ENCODE measurements around the gene CHST12. TPM values are rescaled to one million over a fixed set of nuclear protein-coding genes. Genes with fewer than 3 reads are reported as not detected.

Gene CHST12
- total RNA-seq, 3 donors from 2014 or later = 6.2 to 15.0 (median 7.2) TPM

GRCh38 chr7:2471396-2471795 is 68.0 kb downstream of the CHST12 start:
- Histone ChIP-seq H3K9me3 (no peaks in the 10 kb centered on the region), H3K4me3 (no peak overlapping the region), H3K27me3 (no peaks in the 10 kb centered on the region), H3K4me1 (no peaks in the 10 kb centered on the region), H3K36me3 (no peaks in the 10 kb centered on the region), H3K27ac (no peak overlapping the region)
- no peak for DNase-seq (ENCODE audit: low spot score in 2 of 2)
- intact Hi-C loops (cut with DNase I; ENCODE audit: low total_unique reads) = loop anchor here (10.0 kb wide), 1 partner anchor 213 kb away; the partner anchor contains the start of gene AMZ1
- no peak for TF ChIP-seq POLR2A (IDR thresholded peaks at IDR 0.05)

DNA sequence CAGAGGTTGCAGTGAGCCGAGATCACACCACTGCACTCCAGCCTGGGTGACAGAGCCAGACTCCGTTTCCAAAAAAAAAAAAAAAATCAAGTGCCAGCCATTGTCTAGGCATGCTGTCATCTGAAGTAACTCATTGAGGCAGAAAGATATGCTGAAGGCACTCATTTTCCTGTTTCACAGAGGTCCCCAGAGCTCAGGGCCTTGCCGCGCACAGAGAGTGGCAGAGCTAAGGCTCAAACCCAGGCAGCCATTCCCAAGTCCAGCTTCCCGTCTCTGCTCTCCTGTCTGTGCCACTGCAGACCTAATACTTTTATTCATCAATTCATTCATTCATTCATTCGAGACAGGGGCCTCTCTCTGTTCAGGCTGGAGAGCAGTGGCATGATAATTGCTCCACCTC is 69.3 kb downstream of the CHST12 start:
- Histone ChIP-seq H3K9me3 (no peaks in the 10 kb centered on the region), H3K4me3 (no peak overlapping the region), H3K27me3 (no peaks in the 10 kb centered on the region), H3K4me1 (peaks cover 3 to 4% of the 10 kb centered on the region in 2 donors), H3K36me3 (no peaks in the 10 kb centered on the region), H3K27ac (no peak overlapping the region)
- no peak for DNase-seq (ENCODE audit: low spot score in 2 of 2)
- intact Hi-C loops (cut with DNase I; ENCODE audit: low total_unique reads) = loop anchor here (10.0 kb wide), 1 partner anchor 212 kb away; the partner anchor contains the start of gene AMZ1
- TF ChIP-seq POLR2AphosphoS5 (IDR thresholded peaks at IDR 0.05) (no peak), POLR2A (IDR thresholded peaks at IDR 0.05) (no peak)
- TF ChIP-seq, protein P1, sequence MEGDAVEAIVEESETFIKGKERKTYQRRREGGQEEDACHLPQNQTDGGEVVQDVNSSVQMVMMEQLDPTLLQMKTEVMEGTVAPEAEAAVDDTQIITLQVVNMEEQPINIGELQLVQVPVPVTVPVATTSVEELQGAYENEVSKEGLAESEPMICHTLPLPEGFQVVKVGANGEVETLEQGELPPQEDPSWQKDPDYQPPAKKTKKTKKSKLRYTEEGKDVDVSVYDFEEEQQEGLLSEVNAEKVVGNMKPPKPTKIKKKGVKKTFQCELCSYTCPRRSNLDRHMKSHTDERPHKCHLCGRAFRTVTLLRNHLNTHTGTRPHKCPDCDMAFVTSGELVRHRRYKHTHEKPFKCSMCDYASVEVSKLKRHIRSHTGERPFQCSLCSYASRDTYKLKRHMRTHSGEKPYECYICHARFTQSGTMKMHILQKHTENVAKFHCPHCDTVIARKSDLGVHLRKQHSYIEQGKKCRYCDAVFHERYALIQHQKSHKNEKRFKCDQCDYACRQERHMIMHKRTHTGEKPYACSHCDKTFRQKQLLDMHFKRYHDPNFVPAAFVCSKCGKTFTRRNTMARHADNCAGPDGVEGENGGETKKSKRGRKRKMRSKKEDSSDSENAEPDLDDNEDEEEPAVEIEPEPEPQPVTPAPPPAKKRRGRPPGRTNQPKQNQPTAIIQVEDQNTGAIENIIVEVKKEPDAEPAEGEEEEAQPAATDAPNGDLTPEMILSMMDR (IDR thresholded peaks at IDR 0.05) = no peak

DNA sequence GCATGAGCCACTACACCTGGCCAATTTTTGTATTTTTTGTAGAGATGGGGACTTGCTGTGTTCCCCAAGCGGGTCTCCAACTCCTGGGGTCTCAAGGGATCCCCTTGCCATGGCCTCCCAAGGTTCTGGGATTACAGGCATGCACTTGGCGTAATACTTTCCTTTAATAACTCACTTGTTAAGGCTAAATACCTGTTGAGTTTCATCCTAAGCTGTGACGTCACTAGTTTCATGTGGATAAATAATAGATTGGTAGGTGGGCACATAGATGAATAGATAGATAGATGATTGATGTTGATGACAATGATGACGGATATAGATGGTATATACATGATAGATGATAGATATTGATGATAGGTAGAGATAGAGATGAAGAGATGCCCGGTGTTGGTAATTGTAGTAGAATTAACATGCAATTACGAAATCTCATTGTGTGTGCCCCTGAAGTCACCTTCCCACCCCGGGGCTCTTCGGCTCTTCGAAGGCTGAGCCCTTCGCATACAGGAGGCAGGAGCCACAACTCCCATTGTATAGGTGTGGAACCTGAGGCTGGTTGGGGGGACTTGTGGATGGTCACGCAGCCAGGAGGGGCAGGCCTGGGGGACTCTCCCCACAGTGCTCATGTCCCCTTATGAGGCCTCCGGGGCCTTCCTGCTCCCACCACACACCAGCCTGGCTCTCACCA is 70.2 kb downstream of the CHST12 start:
- H3K36me3 ChIP-seq = no peaks in the 10 kb centered on the region
- TF ChIP-seq, protein P1 (IDR thresholded peaks at IDR 0.05) = no peak
- TF ChIP-seq POLR2A (IDR thresholded peaks at IDR 0.05) (no peak), POLR2AphosphoS5 (IDR thresholded peaks at IDR 0.05) (no peak)
- H3K27ac ChIP-seq = no peak overlapping the region
- no peaks in the 10 kb centered on the region for H3K27me3 ChIP-seq
- no peak overlapping the region for H3K4me3 ChIP-seq
- DNase-seq (ENCODE audit: low spot score in 2 of 2) = no peak
- peaks cover 12% of the 10 kb centered on the region in 2 donors for H3K4me1 ChIP-seq
- intact Hi-C loops (cut with DNase I; ENCODE audit: low total_unique reads) = loop anchor here (10.0 kb wide), 1 partner anchor 211 kb away; the partner anchor contains the start of gene AMZ1
- H3K9me3 ChIP-seq = no peaks in the 10 kb centered on the region

DNA sequence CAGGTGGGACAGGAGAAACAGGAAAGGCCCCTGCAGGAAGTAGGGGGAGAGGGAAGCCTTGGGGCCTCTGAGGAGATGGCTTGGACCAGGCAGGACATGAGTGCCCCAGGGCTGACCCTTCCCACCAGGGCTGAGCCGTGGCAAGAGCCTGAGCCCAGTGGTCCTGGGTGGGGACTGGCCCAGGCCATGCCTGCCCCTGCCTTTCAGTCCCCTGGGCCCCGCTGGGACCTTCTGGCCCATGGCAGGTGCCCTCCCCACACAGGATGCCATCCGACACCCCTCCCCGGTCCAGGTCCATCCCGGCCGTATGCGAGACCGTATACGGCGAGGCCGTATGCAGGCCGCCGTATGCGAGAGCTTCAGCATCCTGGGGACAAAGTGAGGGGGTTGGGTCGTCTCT is 70.8 kb downstream of the CHST12 start:
- no peak overlapping the region for H3K4me3 ChIP-seq
- no peak for DNase-seq (ENCODE audit: low spot score in 2 of 2)
- no peak overlapping the region for H3K27ac ChIP-seq
- H3K36me3 ChIP-seq = no peaks in the 10 kb centered on the region
- H3K4me1 ChIP-seq = peaks cover 14 to 15% of the 10 kb centered on the region in 2 donors
- H3K9me3 ChIP-seq = no peaks in the 10 kb centered on the region
- no peaks in the 10 kb centered on the region for H3K27me3 ChIP-seq
- intact Hi-C loops (cut with DNase I; ENCODE audit: low total_unique reads) = loop anchor here (10.0 kb wide), 1 partner anchor 211 kb away; the partner anchor contains the start of gene AMZ1
- TF ChIP-seq, protein P1 (IDR thresholded peaks at IDR 0.05) = no peak
- TF ChIP-seq POLR2AphosphoS5 (IDR thresholded peaks at IDR 0.05) = no peak
- no peak for TF ChIP-seq POLR2A (IDR thresholded peaks at IDR 0.05)

GRCh38 chr7:2474813-2475677 is 71.6 kb downstream of the CHST12 start:
- Histone ChIP-seq H3K36me3 (no peaks in the 10 kb centered on the region), H3K27ac (no peak overlapping the region), H3K9me3 (no peaks in the 10 kb centered on the region), H3K4me3 (no peak overlapping the region), H3K4me1 (peaks cover 15 to 19% of the 10 kb centered on the region in 2 donors), H3K27me3 (no peaks in the 10 kb centered on the region)
- no peak for TF ChIP-seq POLR2A (IDR thresholded peaks at IDR 0.05)
- TF ChIP-seq, protein P1 (IDR thresholded peaks at IDR 0.05) = no peak
- TF ChIP-seq POLR2AphosphoS5 (IDR thresholded peaks at IDR 0.05) = no peak
- intact Hi-C loops (cut with DNase I; ENCODE audit: low total_unique reads) = loop anchor here (10.0 kb wide), 1 partner anchor 210 kb away; the partner anchor contains the start of gene AMZ1
- DNase-seq (ENCODE audit: low spot score in 2 of 2) = no peak
